H1 (cell line): ENCODE results near the gene TXNDC16. TPM values are rescaled to one million over a fixed set of nuclear protein-coding genes. Genes with fewer than 3 reads are reported as not detected.

Experiments
- CTCF ChIA-PET: fragments of 300-600 bp; sonication (Branson Sonifier 250); formaldehyde crosslinking; loops from one replicate; lab custom pipeline; 2021; ENCODE audit not compliant: partially characterized antibody; lab: Charles Lee
- POLR2A ChIA-PET: fragments of 300-600 bp; sonication (Branson Sonifier 250); formaldehyde crosslinking; loops from one replicate; lab custom pipeline; 2021; ENCODE audit warnings: inconsistent platforms; ENCODE audit not compliant: partially characterized antibody; lab: Charles Lee
- DNase-seq, 2 experiments: peaks; one replicate each; pipeline versions ENCODE4 v3.0.0 to v3.0.0-alpha.2; 2010 to 2022; ENCODE audit warnings: low spot score in 2 of 2, low read depth in 1 of 2, mixed read lengths in 1 of 2
- FAIRE-seq: peaks from 2 replicates; lab custom pipeline; 2011; peaks lifted over from hg19 to GRCh38; lab: Jason Lieb, UNC
- H2AFZ ChIP-seq: 2 replicates; pipeline ENCODE4 v1.8.1; 2012; ENCODE audit warnings: low read length, inconsistent platforms
- H2AK5ac ChIP-seq: 2 replicates; pipeline ENCODE4 v1.6.1; 2013; ENCODE audit warnings: low read depth, low read length
- H2BK120ac ChIP-seq: replicated peaks from 2 replicates; pipeline ENCODE3; 2013; ENCODE audit warnings: low read depth, low read length, inconsistent platforms
- H2BK12ac ChIP-seq: 2 replicates; pipeline ENCODE4 v1.6.1; 2013; ENCODE audit warnings: low read depth, low read length
- H2BK15ac ChIP-seq: 2 replicates; pipeline ENCODE4 v1.6.1; 2013; ENCODE audit warnings: low read length
- H2BK20ac ChIP-seq: 2 replicates; pipeline ENCODE4 v1.6.1; 2013; ENCODE audit warnings: low read length
- H2BK5ac ChIP-seq: 2 replicates; pipeline ENCODE4 v1.6.1; 2013; ENCODE audit warnings: low read depth, low read length
- H3K14ac ChIP-seq: 2 replicates; pipeline ENCODE4 v1.6.1; 2013; ENCODE audit warnings: inconsistent platforms; ENCODE audit not compliant: insufficient read length
- H3K18ac ChIP-seq: 2 replicates; pipeline ENCODE4 v1.6.1; 2013; ENCODE audit warnings: low read length; ENCODE audit errors: extremely low read depth
- H3K23ac ChIP-seq: 2 replicates; pipeline ENCODE4 v1.6.1; 2013; ENCODE audit warnings: inconsistent platforms; ENCODE audit not compliant: insufficient read length
- H3K23me2 ChIP-seq: 2 replicates; pipeline ENCODE4 v1.6.1; 2013; ENCODE audit warnings: low read depth, low read length
- H3K27ac ChIP-seq: 2 replicates; pipeline ENCODE4 v1.6.1; 2011; ENCODE audit warnings: low read depth, low read length, inconsistent platforms
- H3K27me3 ChIP-seq, 4 experiments: replicated peaks in 1 of 4; 1 replicate in 1 of 4; 2 replicates in 3 of 4; pipeline versions ENCODE4 v1.6.1 to v1.8.1; 2011 to 2013; ENCODE audit warnings: low read length in 3 of 4, mild to moderate bottlenecking in 3 of 4, inconsistent platforms in 2 of 4, mixed read lengths in 2 of 4, moderate library complexity in 1 of 4; ENCODE audit not compliant: control insufficient read depth in 3 of 4, insufficient read depth in 3 of 4; ENCODE audit errors: extremely low read depth in 1 of 4
- H3K36me3 ChIP-seq, 4 experiments: 2 replicates each; pipeline versions ENCODE4 v1.6.1 to v1.8.1; 2011 to 2013; ENCODE audit warnings: mild to moderate bottlenecking in 4 of 4, low read length in 3 of 4, moderate library complexity in 2 of 4, control low read depth in 1 of 4, inconsistent platforms in 1 of 4; ENCODE audit not compliant: insufficient read depth in 4 of 4, control insufficient read depth in 2 of 4
- H3K4ac ChIP-seq: replicated peaks from 2 replicates; pipeline ENCODE3; 2013; ENCODE audit warnings: low read length, low read depth, mixed read lengths, inconsistent platforms; ENCODE audit not compliant: insufficient read length
- H3K4me1 ChIP-seq, 4 experiments: replicated peaks in 1 of 4; 1 replicate in 1 of 4; 2 replicates in 3 of 4; pipeline versions ENCODE4 v1.6.1 to v1.8.1; 2011 to 2013; ENCODE audit warnings: low read length in 3 of 4, inconsistent platforms in 2 of 4, mixed read lengths in 1 of 4; ENCODE audit not compliant: insufficient read depth in 4 of 4, control insufficient read depth in 3 of 4
- H3K4me2 ChIP-seq, 2 experiments: 2 replicates each; pipeline versions ENCODE4 v1.6.1 to v1.8.1; 2011 to 2013; ENCODE audit warnings: low read depth in 2 of 2, low read length in 2 of 2, control low read depth in 1 of 2, inconsistent platforms in 1 of 2, mild to moderate bottlenecking in 1 of 2; ENCODE audit not compliant: insufficient read depth in 1 of 2
- H3K4me3 ChIP-seq, 4 experiments: fragments of 200-600, 300-600 bp in 1 of 4; sonication (generic), shearing (Covaris generic), sonication (Bioruptor Twin) in 1 of 4; 2 replicates each; pipeline versions ENCODE4 v1.5.1 to v1.8.1; 2011 to 2016; ENCODE audit warnings: low read length in 4 of 4, low read depth in 3 of 4, control low read depth in 2 of 4, inconsistent platforms in 2 of 4, mild to moderate bottlenecking in 2 of 4, mixed read lengths in 1 of 4, moderate library complexity in 1 of 4; ENCODE audit not compliant: insufficient read depth in 2 of 4; ENCODE audit errors: extremely low read depth in 1 of 4
- H3K56ac ChIP-seq: replicated peaks from 2 replicates; pipeline ENCODE3; 2013; ENCODE audit warnings: low read depth, mild to moderate bottlenecking, mixed read lengths, low read length, inconsistent platforms; ENCODE audit not compliant: insufficient read length
- H3K79me1 ChIP-seq: 2 replicates; pipeline ENCODE4 v1.6.1; 2013; ENCODE audit warnings: low read depth, low read length, control low read depth
- H3K79me2 ChIP-seq, 2 experiments: 2 replicates each; pipeline versions ENCODE4 v1.6.1 to v1.8.1; 2012 to 2013; ENCODE audit warnings: low read length in 2 of 2, mild to moderate bottlenecking in 2 of 2, inconsistent platforms in 1 of 2; ENCODE audit not compliant: insufficient read depth in 2 of 2, control insufficient read depth in 1 of 2
- H3K9ac ChIP-seq, 4 experiments: replicated peaks in 1 of 4; 1 replicate in 1 of 4; 2 replicates in 3 of 4; pipeline versions ENCODE4 v1.6.1 to v1.8.1; 2011 to 2013; ENCODE audit warnings: low read depth in 3 of 4, low read length in 3 of 4, control low read depth in 2 of 4, mild to moderate bottlenecking in 2 of 4, moderate library complexity in 2 of 4, inconsistent platforms in 1 of 4; ENCODE audit errors: extremely low read depth in 1 of 4
- H3K9me3 ChIP-seq, 2 experiments: 2 replicates each; pipeline versions ENCODE4 v1.6.1 to v1.8.1; 2012 to 2013; ENCODE audit warnings: mild to moderate bottlenecking in 2 of 2, moderate library complexity in 2 of 2, control low read depth in 1 of 2, inconsistent platforms in 1 of 2, low read depth in 1 of 2, low read length in 1 of 2, mixed read lengths in 1 of 2; ENCODE audit not compliant: insufficient read depth in 2 of 2
- H4K20me1 ChIP-seq, 2 experiments: replicated peaks in 1 of 2; 2 replicates each; pipeline versions ENCODE3 to v1.8.1; 2011 to 2013; ENCODE audit warnings: inconsistent platforms in 2 of 2, low read length in 2 of 2, mild to moderate bottlenecking in 1 of 2; ENCODE audit not compliant: insufficient read depth in 2 of 2, control insufficient read depth in 1 of 2
- H4K5ac ChIP-seq: 2 replicates; pipeline ENCODE4 v1.6.1; 2013; ENCODE audit warnings: low read length, low read depth, mixed read lengths, inconsistent platforms; ENCODE audit not compliant: insufficient read length
- H4K8ac ChIP-seq: 2 replicates; pipeline ENCODE4 v1.8.0; 2013; ENCODE audit warnings: mild to moderate bottlenecking, moderate library complexity, low read length, inconsistent platforms; ENCODE audit not compliant: insufficient read depth; ENCODE audit errors: extremely low read depth
- H4K91ac ChIP-seq: replicated peaks from 2 replicates; pipeline ENCODE3; 2013; ENCODE audit warnings: low read length, mixed read lengths, inconsistent platforms; ENCODE audit not compliant: insufficient read length
- ATF2 ChIP-seq: IDR thresholded peaks from 2 replicates; pipeline ENCODE4 v1.6.1; 2012; ENCODE audit warnings: low read length, inconsistent platforms
- BRCA1 ChIP-seq: IDR thresholded peaks from 2 replicates; pipeline ENCODE4 v1.6.1; 2012; ENCODE audit warnings: low read depth, low read length, improper control_type of control experiment
- SIRT6 ChIP-seq: IDR thresholded peaks from one replicate; pipeline ENCODE4 v1.7.1; 2012; ENCODE audit warnings: low read length, inconsistent platforms
- SP4 ChIP-seq: IDR thresholded peaks from 2 replicates; pipeline ENCODE4 v1.6.1; 2012; ENCODE audit warnings: low read length, inconsistent platforms
- TEAD4 ChIP-seq: IDR thresholded peaks from 2 replicates; pipeline ENCODE4 v1.6.1; 2012; ENCODE audit warnings: low read depth, low read length, inconsistent platforms, mixed read lengths
- USF2 ChIP-seq: IDR thresholded peaks from 2 replicates; pipeline ENCODE4 v1.6.1; 2011; ENCODE audit warnings: low read length, improper control_type of control experiment
- polyA plus RNA-seq, 7 experiments: library from polyadenylated mRNA; depleted of rRNA in 3 of 7; stranded (reverse) in 5 of 7; unstranded in 2 of 7; fragments of >200 nt in 5 of 7; fragments of 200-250 nt in 2 of 7; gene quantifications; 1 replicate in 5 of 7; 2 replicates in 1 of 7; 4 replicates in 1 of 7; pipeline versions ENCODE4 v1.2.1 to v1.2.3, GENCODE V29; 2011 to 2013; ENCODE audit warnings: missing spikeins in 2 of 7, mixed read lengths in 2 of 7
- total RNA-seq: library from RNA; stranded (reverse); fragmentation: NEBNext Ultra II Directional; extraction: Animal tissue kit (Norgen Biotek cat#: 25700); gene quantifications from 2 replicates; pipeline ENCODE4 v1.2.1, GENCODE V29; 2021

TXNDC16 gene
- total and polyA plus RNA-seq, 2 of the 8 experiments (the other 6 are each of a cell fraction or from before 2014, with no cell fraction given): 6.7 to 14.3 TPM

GRCh38 chr14:52583544-52583943 is 31.2 kb upstream of the TXNDC16 start:
- H3K79me2 ChIP-seq: no peaks in the 10 kb centered on the region
- H2BK12ac ChIP-seq: no peak overlapping the region
- no peak overlapping the region for H2BK5ac ChIP-seq
- H3K23me2 ChIP-seq: no peaks in the 10 kb centered on the region
- ChIA-PET POLR2A (interaction anchor here (0.7 kb wide), 1 partner anchor 555 kb away, joined by 3 read pairs; no protein-coding TSS in a partner anchor), CTCF (interaction anchor here (1.0 kb wide), 1 partner anchor 472 kb away, joined by 4 read pairs; no protein-coding TSS in a partner anchor)
- H3K23ac ChIP-seq: no peak overlapping the region
- no peak overlapping the region for H3K4me2 ChIP-seq
- no peak overlapping the region for H4K91ac ChIP-seq
- H3K9me3 ChIP-seq: no peaks in the 10 kb centered on the region
- no peaks in the 10 kb centered on the region for H3K36me3 ChIP-seq
- no peak overlapping the region for H3K18ac ChIP-seq
- H3K79me1 ChIP-seq: no peaks in the 10 kb centered on the region
- no peak overlapping the region for H2AK5ac ChIP-seq
- H2AFZ ChIP-seq: no peak overlapping the region
- no peak for FAIRE-seq
- no peak overlapping the region for H3K4me3 ChIP-seq
- H4K20me1 ChIP-seq: no peaks in the 10 kb centered on the region
- no peak overlapping the region for H3K4ac ChIP-seq
- H2BK15ac ChIP-seq: no peak overlapping the region
- no peak overlapping the region for H3K56ac ChIP-seq
- no peak for DNase-seq
- no peaks in the 10 kb centered on the region for H3K27me3 ChIP-seq
- no peak overlapping the region for H3K27ac ChIP-seq
- H4K5ac ChIP-seq: no peak overlapping the region
- H2BK120ac ChIP-seq: no peak overlapping the region
- H3K14ac ChIP-seq: no peak overlapping the region
- no peaks in the 10 kb centered on the region for H3K4me1 ChIP-seq
- no peak overlapping the region for H3K9ac ChIP-seq
- H2BK20ac ChIP-seq: no peak overlapping the region
- no peak overlapping the region for H4K8ac ChIP-seq
- no peak for TF ChIP-seq USF2
- no peak for TF ChIP-seq TEAD4
- no peak for TF ChIP-seq ATF2
- TF ChIP-seq SIRT6: no peak
- TF ChIP-seq BRCA1: no peak
- TF ChIP-seq SP4: no peak
